Panc1 (cell line): Measurements from ENCODE around the gene RALB. TPM values are rescaled to one million over a fixed set of nuclear protein-coding genes. Genes with fewer than 3 reads are reported as not detected.

Source experiments
- ATAC-seq: fragments of 200-7000 bp; cut with Tn5 transposase; 2 replicates; pipeline ENCODE4 v1.9.1; 2020; ENCODE audit warnings: mild to moderate bottlenecking, moderate library complexity
- BruUV-seq: library from RNA; stranded (reverse); fragments of 400-500 nt; replicated peaks from 2 replicates; lab custom pipeline; 2021; lab: Mats Ljungman, UMichigan
- CTCF ChIA-PET: fragments of 300-600 bp; sonication (Branson Sonifier 250); formaldehyde crosslinking; loops from one replicate; lab custom pipeline; 2022; ENCODE audit warnings: antibody characterized with exemption; lab: Charles Lee
- POLR2A ChIA-PET: fragments of 300-600 bp; sonication (Branson Sonifier 250); formaldehyde crosslinking; loops from one replicate; lab custom pipeline; 2022; ENCODE audit warnings: antibody characterized with exemption; lab: Charles Lee
- DNase-seq: peaks from one replicate; pipeline ENCODE4 v3.0.0-alpha.2; 2010; ENCODE audit warnings: low read depth, low spot score
- H3K27ac ChIP-seq: 2 replicates; pipeline ENCODE4 v1.5.1; 2011; ENCODE audit warnings: mild to moderate bottlenecking, low read length, inconsistent platforms
- H3K27me3 ChIP-seq: fragments of 200-500 bp; sonication (Bioruptor generic); 2 replicates; pipeline ENCODE4 v1.6.0; 2014; ENCODE audit warnings: low read length, inconsistent platforms; ENCODE audit not compliant: control insufficient read depth, insufficient read depth
- H3K36me3 ChIP-seq: fragments of 200-500 bp; sonication (Bioruptor generic); 2 replicates; pipeline ENCODE4 v1.5.1; 2014; ENCODE audit warnings: inconsistent platforms, mild to moderate bottlenecking, low read length, moderate library complexity; ENCODE audit not compliant: control insufficient read depth, insufficient read depth
- H3K4me1 ChIP-seq: 2 replicates; pipeline ENCODE4 v1.5.1; 2011; ENCODE audit warnings: inconsistent platforms, mild to moderate bottlenecking, low read length, moderate library complexity; ENCODE audit not compliant: control insufficient read depth, insufficient read depth
- H3K4me3 ChIP-seq, 2 experiments: 2 replicates each; pipeline ENCODE4 v1.5.1; 2011 to 2012; ENCODE audit warnings: low read depth in 2 of 2, low read length in 2 of 2, mild to moderate bottlenecking in 2 of 2, inconsistent platforms in 1 of 2, moderate library complexity in 1 of 2
- H3K9me3 ChIP-seq: fragments of 200-500 bp; sonication (Bioruptor generic); 2 replicates; pipeline ENCODE4 v1.5.1; 2014; ENCODE audit warnings: low read depth, mild to moderate bottlenecking, inconsistent platforms, low read length, moderate library complexity; ENCODE audit not compliant: control insufficient read depth, insufficient read depth
- POLR2AphosphoS5 ChIP-seq: IDR thresholded peaks from 2 replicates; pipeline ENCODE4 v1.6.1; 2012; ENCODE audit warnings: mild to moderate bottlenecking, low read depth, low read length, moderate library complexity
- SIN3A ChIP-seq: IDR thresholded peaks from 2 replicates; pipeline ENCODE4 v1.6.1; 2012; ENCODE audit warnings: low read depth, mild to moderate bottlenecking, low read length, moderate library complexity, borderline replicate concordance; ENCODE audit not compliant: insufficient read depth
- TCF7L2 ChIP-seq: IDR thresholded peaks from 2 replicates; pipeline ENCODE4 v1.6.1; 2011; ENCODE audit warnings: mild to moderate bottlenecking, low read depth, low read length, inconsistent platforms
- in situ Hi-C: cut with HindIII; loops from 2 replicates; pipeline ENCODE4 v1.10.0; 2016; ENCODE audit warnings: low sequenced_read_pairs, low pct_unique_long_range_greater_than_20kb
- intact Hi-C: fragments of 100-400 bp; cut with micrococcal nuclease; formaldehyde crosslinking; loops from one replicate; pipeline ENCODE4 v1.10.0; 2022; ENCODE audit not compliant: unreplicated experiment
- total RNA-seq: library from RNA; stranded (reverse); gene quantifications from one replicate; pipeline ENCODE4 v1.2.1, GENCODE V29; 2021; ENCODE audit not compliant: unreplicated experiment
- TF ChIP-seq, protein P1 (sequence below): fragments of 450-650 bp; IDR thresholded peaks from 2 replicates; pipeline ENCODE4 v1.5.1; 2017; ENCODE audit warnings: mild to moderate bottlenecking
- TF ChIP-seq, protein P2 (sequence below), 2 experiments: IDR thresholded peaks; 2 replicates each; pipeline ENCODE4 v1.6.1; 2011 to 2012; ENCODE audit warnings: low read depth in 2 of 2, control low read depth in 1 of 2, low read length in 1 of 2, mild to moderate bottlenecking in 1 of 2, moderate library complexity in 1 of 2; ENCODE audit not compliant: insufficient read depth in 1 of 2

RALB gene
- total RNA-seq, 1 experiment from 2014 or later = 47.8 TPM

DNA sequence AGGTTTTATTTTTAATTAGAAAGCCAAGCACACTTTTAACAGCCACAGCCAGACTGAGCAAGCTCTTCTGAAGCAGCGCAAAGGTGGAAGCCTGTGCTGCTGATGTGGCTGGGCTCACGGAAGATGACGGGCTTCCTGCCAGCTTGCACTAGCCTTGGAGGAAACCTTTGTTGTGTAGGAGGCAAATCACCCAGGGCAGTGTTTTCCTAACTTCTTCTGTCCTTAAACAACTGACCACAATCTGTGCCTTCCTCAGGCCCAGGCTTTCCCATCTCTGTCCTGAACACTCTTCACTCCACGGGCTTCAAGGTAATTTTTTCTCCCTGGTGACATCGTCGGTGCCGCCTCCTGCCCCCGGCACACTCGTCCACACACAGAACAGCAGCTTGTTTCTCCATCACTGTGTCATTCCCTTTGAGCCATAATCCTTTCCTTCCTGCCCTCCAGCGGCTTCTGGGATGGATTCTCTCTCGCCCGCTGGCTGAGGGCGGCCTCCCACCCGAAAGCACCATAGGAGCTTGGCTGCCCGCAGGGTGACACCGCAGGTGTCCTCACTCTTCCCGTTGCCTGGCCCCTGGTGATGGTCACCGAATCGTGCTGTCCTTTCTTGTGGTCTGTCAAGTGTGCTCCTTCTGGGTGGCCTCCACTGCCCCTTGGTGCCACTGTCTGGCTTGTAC is 62.2 kb downstream of the RALB start:
- CTCF ChIA-PET = interaction anchor here (0.6 kb wide), 1 partner anchor 154 kb away, joined by 4 read pairs; no protein-coding TSS in a partner anchor
- intact Hi-C loops = loop anchor here (5.0 to 10.0 kb wide), 3 partner anchors 88 to 360 kb away; no protein-coding TSS in a partner anchor
- BruUV-seq = no TSS peak

DNA sequence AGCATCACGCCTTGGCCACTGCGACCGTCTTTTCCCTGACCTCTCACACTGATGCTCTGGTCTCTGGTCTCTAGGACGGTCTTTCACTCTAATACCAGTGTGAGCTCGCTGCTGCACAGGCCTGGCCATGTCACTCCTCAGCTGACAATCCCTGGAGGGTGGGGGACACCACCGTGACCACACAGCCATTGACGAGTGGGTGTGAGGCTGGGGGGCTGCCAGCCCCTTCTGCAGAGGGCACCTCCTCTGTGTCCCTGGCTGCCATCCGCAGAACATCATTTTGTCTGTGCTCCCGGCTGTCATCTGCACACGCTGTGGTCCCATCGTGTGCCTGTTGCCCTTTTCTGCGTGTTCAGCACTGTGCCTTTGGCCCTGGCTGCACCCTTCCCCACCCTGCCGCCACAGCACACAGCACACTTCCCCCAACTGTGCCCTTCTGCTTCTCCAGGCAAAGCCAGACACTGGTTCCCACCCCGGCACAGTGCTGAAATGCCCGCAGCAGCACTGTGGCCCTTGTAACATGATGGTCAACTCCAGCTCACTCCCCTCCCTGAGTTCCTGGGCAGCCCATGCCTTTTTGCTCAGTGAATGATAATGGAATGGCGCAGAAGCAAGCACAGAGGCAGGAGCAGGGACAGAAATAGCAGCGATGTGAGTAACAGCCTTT is 62.8 kb downstream of the RALB start:
- Histone ChIP-seq H3K36me3 (no peaks in the 10 kb centered on the region), H3K27me3 (no peaks in the 10 kb centered on the region), H3K27ac (no peak overlapping the region), H3K4me1 (no peaks in the 10 kb centered on the region), H3K4me3 (no peak overlapping the region), H3K9me3 (no peaks in the 10 kb centered on the region)
- CTCF ChIA-PET = interaction anchor here (0.6 kb wide), 1 partner anchor 155 kb away, joined by 4 read pairs; no protein-coding TSS in a partner anchor
- no peak for TF ChIP-seq SIN3A
- TF ChIP-seq, protein P1, sequence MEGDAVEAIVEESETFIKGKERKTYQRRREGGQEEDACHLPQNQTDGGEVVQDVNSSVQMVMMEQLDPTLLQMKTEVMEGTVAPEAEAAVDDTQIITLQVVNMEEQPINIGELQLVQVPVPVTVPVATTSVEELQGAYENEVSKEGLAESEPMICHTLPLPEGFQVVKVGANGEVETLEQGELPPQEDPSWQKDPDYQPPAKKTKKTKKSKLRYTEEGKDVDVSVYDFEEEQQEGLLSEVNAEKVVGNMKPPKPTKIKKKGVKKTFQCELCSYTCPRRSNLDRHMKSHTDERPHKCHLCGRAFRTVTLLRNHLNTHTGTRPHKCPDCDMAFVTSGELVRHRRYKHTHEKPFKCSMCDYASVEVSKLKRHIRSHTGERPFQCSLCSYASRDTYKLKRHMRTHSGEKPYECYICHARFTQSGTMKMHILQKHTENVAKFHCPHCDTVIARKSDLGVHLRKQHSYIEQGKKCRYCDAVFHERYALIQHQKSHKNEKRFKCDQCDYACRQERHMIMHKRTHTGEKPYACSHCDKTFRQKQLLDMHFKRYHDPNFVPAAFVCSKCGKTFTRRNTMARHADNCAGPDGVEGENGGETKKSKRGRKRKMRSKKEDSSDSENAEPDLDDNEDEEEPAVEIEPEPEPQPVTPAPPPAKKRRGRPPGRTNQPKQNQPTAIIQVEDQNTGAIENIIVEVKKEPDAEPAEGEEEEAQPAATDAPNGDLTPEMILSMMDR = no peak
- TF ChIP-seq, protein P2, sequence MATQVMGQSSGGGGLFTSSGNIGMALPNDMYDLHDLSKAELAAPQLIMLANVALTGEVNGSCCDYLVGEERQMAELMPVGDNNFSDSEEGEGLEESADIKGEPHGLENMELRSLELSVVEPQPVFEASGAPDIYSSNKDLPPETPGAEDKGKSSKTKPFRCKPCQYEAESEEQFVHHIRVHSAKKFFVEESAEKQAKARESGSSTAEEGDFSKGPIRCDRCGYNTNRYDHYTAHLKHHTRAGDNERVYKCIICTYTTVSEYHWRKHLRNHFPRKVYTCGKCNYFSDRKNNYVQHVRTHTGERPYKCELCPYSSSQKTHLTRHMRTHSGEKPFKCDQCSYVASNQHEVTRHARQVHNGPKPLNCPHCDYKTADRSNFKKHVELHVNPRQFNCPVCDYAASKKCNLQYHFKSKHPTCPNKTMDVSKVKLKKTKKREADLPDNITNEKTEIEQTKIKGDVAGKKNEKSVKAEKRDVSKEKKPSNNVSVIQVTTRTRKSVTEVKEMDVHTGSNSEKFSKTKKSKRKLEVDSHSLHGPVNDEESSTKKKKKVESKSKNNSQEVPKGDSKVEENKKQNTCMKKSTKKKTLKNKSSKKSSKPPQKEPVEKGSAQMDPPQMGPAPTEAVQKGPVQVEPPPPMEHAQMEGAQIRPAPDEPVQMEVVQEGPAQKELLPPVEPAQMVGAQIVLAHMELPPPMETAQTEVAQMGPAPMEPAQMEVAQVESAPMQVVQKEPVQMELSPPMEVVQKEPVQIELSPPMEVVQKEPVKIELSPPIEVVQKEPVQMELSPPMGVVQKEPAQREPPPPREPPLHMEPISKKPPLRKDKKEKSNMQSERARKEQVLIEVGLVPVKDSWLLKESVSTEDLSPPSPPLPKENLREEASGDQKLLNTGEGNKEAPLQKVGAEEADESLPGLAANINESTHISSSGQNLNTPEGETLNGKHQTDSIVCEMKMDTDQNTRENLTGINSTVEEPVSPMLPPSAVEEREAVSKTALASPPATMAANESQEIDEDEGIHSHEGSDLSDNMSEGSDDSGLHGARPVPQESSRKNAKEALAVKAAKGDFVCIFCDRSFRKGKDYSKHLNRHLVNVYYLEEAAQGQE (IDR thresholded peaks at IDR 0.05; ENCODE audit: insufficient read depth in 1 of 2, low read depth in 2 of 2, low read length in 1 of 2) = no peak
- TF ChIP-seq TCF7L2 = no peak
- no peak for TF ChIP-seq POLR2AphosphoS5
- POLR2A ChIA-PET = no interaction called here
- DNase-seq (no peak), ATAC-seq (no peak)
- in situ Hi-C loops (no loop called here), intact Hi-C loops (loop anchor here (10.0 kb wide), 2 partner anchors 211 to 359 kb away; no protein-coding TSS in a partner anchor)
- no TSS peak for BruUV-seq

More for the DNA sequence above, 62.2 kb downstream of the RALB start:
- Histone ChIP-seq H3K9me3 (no peaks in the 10 kb centered on the region), H3K36me3 (no peaks in the 10 kb centered on the region), H3K27me3 (no peaks in the 10 kb centered on the region), H3K4me1 (no peaks in the 10 kb centered on the region; the same call in 1 of the 2 replicates), H3K4me3 (no peak overlapping the region), H3K27ac (no peak overlapping the region)
- TF ChIP-seq, protein P1 = no peak
- TF ChIP-seq, protein P2 (IDR thresholded peaks at IDR 0.05; ENCODE audit: insufficient read depth in 1 of 2, low read depth in 2 of 2, low read length in 1 of 2) = no peak
- TF ChIP-seq TCF7L2 (no peak), POLR2AphosphoS5 (no peak), SIN3A (no peak)
- in situ Hi-C loops = no loop called here
- POLR2A ChIA-PET = no interaction called here
- no peak for DNase-seq
- no peak for ATAC-seq
